GM12878 (cell line): ENCODE data around the gene RCBTB2. TPM values are rescaled to one million over a fixed set of nuclear protein-coding genes. Genes with fewer than 3 reads are reported as not detected.
A peak's percentile ranks its signal among the peaks of the same experiment; 100 is the strongest.

Experiments used
- BRCA1 ChIP-seq: IDR thresholded peaks from 2 replicates; pipeline ENCODE4 v1.6.1; 2011; ENCODE audit warnings: low read depth, low read length, improper control_type of control experiment
- CEBPB ChIP-seq, 2 experiments: fragments of 150-350 bp in 1 of 2; IDR thresholded peaks; 2 replicates each; pipeline ENCODE4 v1.6.1; 2012 to 2014; ENCODE audit warnings: low read depth in 2 of 2, low read length in 2 of 2, borderline replicate concordance in 1 of 2, inconsistent platforms in 1 of 2
- CHD2 ChIP-seq: IDR thresholded peaks from 2 replicates; pipeline ENCODE4 v1.6.1; 2011; ENCODE audit warnings: low read depth, low read length, improper control_type of control experiment, borderline replicate concordance
- EED ChIP-seq: sonication (generic); IDR thresholded peaks from 2 replicates; pipeline ENCODE4 v1.6.1; 2016; ENCODE audit warnings: antibody characterized with exemption, low read depth
- EGR1 ChIP-seq, 2 experiments: IDR thresholded peaks; 1 replicate in 1 of 2; 2 replicates in 1 of 2; pipeline ENCODE4 v1.6.1; 2011 to 2012; ENCODE audit warnings: low read depth in 2 of 2, low read length in 2 of 2, borderline replicate concordance in 1 of 2, mild to moderate bottlenecking in 1 of 2, moderate library complexity in 1 of 2
- ETV6 ChIP-seq, 2 experiments: fragments of 450-650 bp in 1 of 2; IDR thresholded peaks in 1 of 2; conservative IDR thresholded peaks in 1 of 2; 2 replicates each; pipeline ENCODE4 v1.6.1; 2014; ENCODE audit warnings: antibody characterized with exemption in 1 of 2, borderline replicate concordance in 1 of 2, low read depth in 1 of 2, mild to moderate bottlenecking in 1 of 2, moderate library complexity in 1 of 2
- IKZF2 ChIP-seq, 2 experiments: fragments of 450-650 bp; IDR thresholded peaks; 2 replicates each; pipeline ENCODE4 v1.6.1; 2017; ENCODE audit warnings: mild to moderate bottlenecking in 2 of 2, moderate library complexity in 2 of 2
- KDM1A ChIP-seq: fragments of 200-600 bp; sonication (generic); IDR thresholded peaks from 2 replicates; pipeline ENCODE4 v1.6.1; 2016; ENCODE audit warnings: borderline replicate concordance
- MXI1 ChIP-seq: fragments of 150-350 bp; IDR thresholded peaks from 2 replicates; pipeline ENCODE4 v1.6.1; 2011; ENCODE audit warnings: low read depth, mild to moderate bottlenecking, inconsistent platforms, low read length, improper control_type of control experiment
- NR2F1 ChIP-seq: fragments of 450-650 bp; conservative IDR thresholded peaks from 2 replicates; pipeline ENCODE4 v1.6.1; 2017; ENCODE audit warnings: mild to moderate bottlenecking
- PBX3 ChIP-seq: IDR thresholded peaks from 2 replicates; pipeline ENCODE4 v1.6.1; 2011; ENCODE audit warnings: mild to moderate bottlenecking, low read depth, low read length, moderate library complexity; ENCODE audit not compliant: insufficient replicate concordance
- SMAD1 ChIP-seq: fragments of 450-650 bp; IDR thresholded peaks from 2 replicates; pipeline ENCODE4 v1.6.1; 2018; ENCODE audit warnings: mild to moderate bottlenecking, low read depth; ENCODE audit not compliant: partially characterized antibody
- SMARCA5 ChIP-seq: fragments of 450-650 bp; IDR thresholded peaks from 2 replicates; pipeline ENCODE4 v1.6.1; 2017; ENCODE audit warnings: mild to moderate bottlenecking
- TCF12 ChIP-seq: IDR thresholded peaks from 2 replicates; pipeline ENCODE4 v1.6.1; 2011; ENCODE audit warnings: low read depth, mild to moderate bottlenecking, low read length
- TCF7 ChIP-seq: IDR thresholded peaks from 2 replicates; pipeline ENCODE4 v1.6.1; 2014; ENCODE audit warnings: antibody characterized with exemption, borderline replicate concordance
- ZZZ3 ChIP-seq: IDR thresholded peaks from 2 replicates; pipeline ENCODE4 v1.6.1; 2011; ENCODE audit warnings: low read depth; ENCODE audit not compliant: control insufficient read depth, insufficient read length
- polyA plus RNA-seq, 11 experiments: library from polyadenylated mRNA; depleted of rRNA in 4 of 11; unstranded in 6 of 11; stranded (reverse) in 5 of 11; fragments of >200 nt; fragmentation: Nextera tagmentation in 4 of 11; fragmentation: Illumina TruSeq in 1 of 11; extraction: Ambion mirVana in 4 of 11; extraction: Trizol in 1 of 11; gene quantifications; 1 replicate in 1 of 11; 2 replicates in 10 of 11; pipeline versions ENCODE4 v1.2.1 to v1.2.3, GENCODE V29; 2011 to 2016; ENCODE audit warnings: inconsistent platforms in 2 of 11, missing spikeins in 2 of 11, low read depth in 1 of 11
- total RNA-seq, 4 experiments: library from RNA; depleted of rRNA in 3 of 4; stranded (reverse); fragments of >200 nt in 3 of 4; fragmentation: Illumina TruSeq in 1 of 4; extraction: Trizol in 1 of 4; gene quantifications; 2 replicates each; pipeline versions ENCODE4 v1.2.1 to v1.2.3, GENCODE V29; 2013 to 2021
- TF ChIP-seq, protein P1 (sequence below): fragments of 450-650 bp; IDR thresholded peaks from 2 replicates; pipeline ENCODE4 v1.6.1; 2017; ENCODE audit warnings: mild to moderate bottlenecking, moderate library complexity
- TF ChIP-seq, protein P2 (sequence below): fragments of 450-650 bp; IDR thresholded peaks from 2 replicates; pipeline ENCODE4 v1.6.1; 2017; ENCODE audit warnings: mild to moderate bottlenecking, moderate library complexity
- TF ChIP-seq, protein P3 (sequence below): fragments of 150-350 bp; IDR thresholded peaks from 2 replicates; pipeline ENCODE4 v1.6.1; 2014; ENCODE audit warnings: mild to moderate bottlenecking, low read depth, low read length

RCBTB2 gene
- total and polyA plus RNA-seq, 10 of the 15 experiments (the other 5 are each of a cell fraction or from before 2014, with no cell fraction given), result 5.0 to 16.0 (median 8.5) TPM

DNA sequence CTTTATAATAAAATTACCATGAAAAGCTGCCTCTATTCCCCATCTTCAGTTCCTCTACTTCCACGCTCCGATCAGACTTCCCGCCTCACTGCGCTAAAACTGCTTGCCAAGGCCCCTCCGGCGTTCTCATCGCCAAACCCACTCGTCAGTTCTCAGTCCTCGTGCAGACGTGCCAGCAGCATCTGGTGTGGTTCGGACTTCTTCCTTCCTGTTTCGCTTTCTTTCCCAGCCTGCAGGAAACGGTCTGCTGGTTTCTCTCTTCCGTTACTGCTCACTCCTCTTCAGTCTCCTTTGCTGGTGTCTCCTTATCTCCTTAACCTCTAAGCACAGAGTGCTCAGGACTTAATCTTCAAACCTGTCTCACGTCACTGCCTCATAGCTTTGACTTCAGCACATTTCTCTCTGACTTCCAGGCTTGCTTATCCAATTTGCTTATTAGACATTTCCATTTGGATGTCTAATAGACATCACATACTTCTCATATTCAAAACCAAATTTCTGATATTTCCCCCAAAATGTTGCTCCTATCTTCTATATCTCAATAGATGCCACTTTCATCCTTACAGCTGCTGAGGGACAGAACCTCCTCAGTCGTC, 40.3 kb downstream of the RCBTB2 start (continued):
- TF ChIP-seq, protein P1, sequence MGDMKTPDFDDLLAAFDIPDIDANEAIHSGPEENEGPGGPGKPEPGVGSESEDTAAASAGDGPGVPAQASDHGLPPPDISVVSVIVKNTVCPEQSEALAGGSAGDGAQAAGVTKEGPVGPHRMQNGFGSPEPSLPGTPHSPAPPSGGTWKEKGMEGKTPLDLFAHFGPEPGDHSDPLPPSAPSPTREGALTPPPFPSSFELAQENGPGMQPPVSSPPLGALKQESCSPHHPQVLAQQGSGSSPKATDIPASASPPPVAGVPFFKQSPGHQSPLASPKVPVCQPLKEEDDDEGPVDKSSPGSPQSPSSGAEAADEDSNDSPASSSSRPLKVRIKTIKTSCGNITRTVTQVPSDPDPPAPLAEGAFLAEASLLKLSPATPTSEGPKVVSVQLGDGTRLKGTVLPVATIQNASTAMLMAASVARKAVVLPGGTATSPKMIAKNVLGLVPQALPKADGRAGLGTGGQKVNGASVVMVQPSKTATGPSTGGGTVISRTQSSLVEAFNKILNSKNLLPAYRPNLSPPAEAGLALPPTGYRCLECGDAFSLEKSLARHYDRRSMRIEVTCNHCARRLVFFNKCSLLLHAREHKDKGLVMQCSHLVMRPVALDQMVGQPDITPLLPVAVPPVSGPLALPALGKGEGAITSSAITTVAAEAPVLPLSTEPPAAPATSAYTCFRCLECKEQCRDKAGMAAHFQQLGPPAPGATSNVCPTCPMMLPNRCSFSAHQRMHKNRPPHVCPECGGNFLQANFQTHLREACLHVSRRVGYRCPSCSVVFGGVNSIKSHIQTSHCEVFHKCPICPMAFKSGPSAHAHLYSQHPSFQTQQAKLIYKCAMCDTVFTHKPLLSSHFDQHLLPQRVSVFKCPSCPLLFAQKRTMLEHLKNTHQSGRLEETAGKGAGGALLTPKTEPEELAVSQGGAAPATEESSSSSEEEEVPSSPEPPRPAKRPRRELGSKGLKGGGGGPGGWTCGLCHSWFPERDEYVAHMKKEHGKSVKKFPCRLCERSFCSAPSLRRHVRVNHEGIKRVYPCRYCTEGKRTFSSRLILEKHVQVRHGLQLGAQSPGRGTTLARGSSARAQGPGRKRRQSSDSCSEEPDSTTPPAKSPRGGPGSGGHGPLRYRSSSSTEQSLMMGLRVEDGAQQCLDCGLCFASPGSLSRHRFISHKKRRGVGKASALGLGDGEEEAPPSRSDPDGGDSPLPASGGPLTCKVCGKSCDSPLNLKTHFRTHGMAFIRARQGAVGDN, result peak; percentile 95
- TF ChIP-seq KDM1A (no peak), EED (peak; percentile 90), NR2F1 (no peak), PBX3 (peak; percentile 25), MXI1 (peak; percentile 81; the same call in 1 of the 2 replicates), EGR1 (IDR thresholded peaks at IDR 0.05; ENCODE audit: borderline replicate concordance in 1 of 2, low read depth in 2 of 2, low read length in 2 of 2) (peak in 1 of 2 experiments; percentile 82; a peak in 2 of 3 replicates), TCF7 (no peak), CEBPB (IDR thresholded peaks at IDR 0.05; ENCODE audit: borderline replicate concordance in 1 of 2, low read depth in 2 of 2, low read length in 2 of 2) (0 out of 4 replicates have a peak, but pooled peaks of 1 of the 2 experiments have one; percentile 80), SMARCA5 (no peak), ZZZ3 (no peak), SMAD1 (no peak), ETV6 (conservative IDR thresholded peaks at IDR 0.05 in 1 of 2, IDR thresholded peaks at IDR 0.05 in 1 of 2; ENCODE audit: borderline replicate concordance in 1 of 2, low read depth in 1 of 2) (peak in 1 of 2 experiments; percentile 100; a peak in 2 of 4 replicates), TCF12 (peak; percentile 97), CHD2 (0 out of 2 replicates have a peak, but pooled peaks have one; percentile 34), BRCA1 (no peak), IKZF2 (IDR thresholded peaks at IDR 0.05) (peak; percentile 88 to 89)
- TF ChIP-seq, protein P2, sequence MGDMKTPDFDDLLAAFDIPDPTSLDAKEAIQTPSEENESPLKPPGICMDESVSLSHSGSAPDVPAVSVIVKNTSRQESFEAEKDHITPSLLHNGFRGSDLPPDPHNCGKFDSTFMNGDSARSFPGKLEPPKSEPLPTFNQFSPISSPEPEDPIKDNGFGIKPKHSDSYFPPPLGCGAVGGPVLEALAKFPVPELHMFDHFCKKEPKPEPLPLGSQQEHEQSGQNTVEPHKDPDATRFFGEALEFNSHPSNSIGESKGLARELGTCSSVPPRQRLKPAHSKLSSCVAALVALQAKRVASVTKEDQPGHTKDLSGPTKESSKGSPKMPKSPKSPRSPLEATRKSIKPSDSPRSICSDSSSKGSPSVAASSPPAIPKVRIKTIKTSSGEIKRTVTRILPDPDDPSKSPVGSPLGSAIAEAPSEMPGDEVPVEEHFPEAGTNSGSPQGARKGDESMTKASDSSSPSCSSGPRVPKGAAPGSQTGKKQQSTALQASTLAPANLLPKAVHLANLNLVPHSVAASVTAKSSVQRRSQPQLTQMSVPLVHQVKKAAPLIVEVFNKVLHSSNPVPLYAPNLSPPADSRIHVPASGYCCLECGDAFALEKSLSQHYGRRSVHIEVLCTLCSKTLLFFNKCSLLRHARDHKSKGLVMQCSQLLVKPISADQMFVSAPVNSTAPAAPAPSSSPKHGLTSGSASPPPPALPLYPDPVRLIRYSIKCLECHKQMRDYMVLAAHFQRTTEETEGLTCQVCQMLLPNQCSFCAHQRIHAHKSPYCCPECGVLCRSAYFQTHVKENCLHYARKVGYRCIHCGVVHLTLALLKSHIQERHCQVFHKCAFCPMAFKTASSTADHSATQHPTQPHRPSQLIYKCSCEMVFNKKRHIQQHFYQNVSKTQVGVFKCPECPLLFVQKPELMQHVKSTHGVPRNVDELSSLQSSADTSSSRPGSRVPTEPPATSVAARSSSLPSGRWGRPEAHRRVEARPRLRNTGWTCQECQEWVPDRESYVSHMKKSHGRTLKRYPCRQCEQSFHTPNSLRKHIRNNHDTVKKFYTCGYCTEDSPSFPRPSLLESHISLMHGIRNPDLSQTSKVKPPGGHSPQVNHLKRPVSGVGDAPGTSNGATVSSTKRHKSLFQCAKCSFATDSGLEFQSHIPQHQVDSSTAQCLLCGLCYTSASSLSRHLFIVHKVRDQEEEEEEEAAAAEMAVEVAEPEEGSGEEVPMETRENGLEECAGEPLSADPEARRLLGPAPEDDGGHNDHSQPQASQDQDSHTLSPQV, result no peak
- TF ChIP-seq, protein P3, sequence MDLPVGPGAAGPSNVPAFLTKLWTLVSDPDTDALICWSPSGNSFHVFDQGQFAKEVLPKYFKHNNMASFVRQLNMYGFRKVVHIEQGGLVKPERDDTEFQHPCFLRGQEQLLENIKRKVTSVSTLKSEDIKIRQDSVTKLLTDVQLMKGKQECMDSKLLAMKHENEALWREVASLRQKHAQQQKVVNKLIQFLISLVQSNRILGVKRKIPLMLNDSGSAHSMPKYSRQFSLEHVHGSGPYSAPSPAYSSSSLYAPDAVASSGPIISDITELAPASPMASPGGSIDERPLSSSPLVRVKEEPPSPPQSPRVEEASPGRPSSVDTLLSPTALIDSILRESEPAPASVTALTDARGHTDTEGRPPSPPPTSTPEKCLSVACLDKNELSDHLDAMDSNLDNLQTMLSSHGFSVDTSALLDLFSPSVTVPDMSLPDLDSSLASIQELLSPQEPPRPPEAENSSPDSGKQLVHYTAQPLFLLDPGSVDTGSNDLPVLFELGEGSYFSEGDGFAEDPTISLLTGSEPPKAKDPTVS, result no peak
